ENCODE data around the gene ASB3.

DNA sequence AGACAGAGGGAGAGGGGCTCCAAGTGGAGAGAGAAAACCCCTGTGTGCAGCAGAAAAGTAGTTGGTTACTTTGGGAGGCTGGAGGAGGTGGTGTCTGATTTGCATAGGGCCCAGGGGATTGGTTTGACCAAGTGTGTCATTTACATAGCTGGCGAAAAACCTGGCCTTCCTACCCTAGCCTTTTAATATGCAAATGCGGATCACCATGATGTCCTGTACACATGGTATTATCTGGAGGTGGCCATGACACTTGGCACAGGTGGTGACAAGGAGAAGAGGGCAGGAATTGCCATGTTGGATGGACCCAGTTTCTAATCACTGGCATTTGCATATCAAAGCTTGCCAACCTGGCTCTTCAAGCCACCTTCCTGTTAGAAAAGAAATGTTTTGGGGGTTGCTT, 140.0 kb downstream of the ASB3 start:
- TF ChIP-seq CTCF (IDR thresholded peaks at IDR 0.05; ENCODE audit: low read length) (no peak), EZH2 (IDR thresholded peaks at IDR 0.05; ENCODE audit: borderline replicate concordance, low read length) (no peak)
